ENCODE measurements around the gene FHIT. TPM values are rescaled to one million over a fixed set of nuclear protein-coding genes. Genes with fewer than 3 reads are reported as not detected.

Gene FHIT
- total and polyA plus RNA-seq, 11 donors, result 4.2 to 26.8 (median 16.5) TPM

DNA sequence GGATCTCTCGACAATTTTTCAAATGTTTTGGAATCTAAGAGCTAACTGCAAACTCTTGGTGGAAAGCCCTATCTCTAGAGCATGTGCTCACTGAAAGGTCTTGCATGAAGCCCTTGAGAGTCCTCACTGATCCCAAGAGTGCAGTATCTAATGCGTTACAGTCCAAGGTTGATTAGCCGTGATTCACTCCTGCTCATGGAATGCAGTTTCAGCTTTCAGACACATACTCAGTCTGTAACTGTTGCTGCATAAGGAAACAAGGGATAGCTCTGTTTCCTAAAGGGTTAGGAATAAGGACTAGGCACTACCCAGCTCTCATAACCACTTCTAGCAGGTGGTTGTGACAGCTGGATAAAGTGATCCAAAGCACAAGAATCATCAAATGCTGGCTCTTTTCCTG is 1514.0 kb downstream of the FHIT start:
- DNase-seq (no peak), ATAC-seq (peak in 2 of 4 donors; percentile 34 to 39)
- TF ChIP-seq, protein P1, sequence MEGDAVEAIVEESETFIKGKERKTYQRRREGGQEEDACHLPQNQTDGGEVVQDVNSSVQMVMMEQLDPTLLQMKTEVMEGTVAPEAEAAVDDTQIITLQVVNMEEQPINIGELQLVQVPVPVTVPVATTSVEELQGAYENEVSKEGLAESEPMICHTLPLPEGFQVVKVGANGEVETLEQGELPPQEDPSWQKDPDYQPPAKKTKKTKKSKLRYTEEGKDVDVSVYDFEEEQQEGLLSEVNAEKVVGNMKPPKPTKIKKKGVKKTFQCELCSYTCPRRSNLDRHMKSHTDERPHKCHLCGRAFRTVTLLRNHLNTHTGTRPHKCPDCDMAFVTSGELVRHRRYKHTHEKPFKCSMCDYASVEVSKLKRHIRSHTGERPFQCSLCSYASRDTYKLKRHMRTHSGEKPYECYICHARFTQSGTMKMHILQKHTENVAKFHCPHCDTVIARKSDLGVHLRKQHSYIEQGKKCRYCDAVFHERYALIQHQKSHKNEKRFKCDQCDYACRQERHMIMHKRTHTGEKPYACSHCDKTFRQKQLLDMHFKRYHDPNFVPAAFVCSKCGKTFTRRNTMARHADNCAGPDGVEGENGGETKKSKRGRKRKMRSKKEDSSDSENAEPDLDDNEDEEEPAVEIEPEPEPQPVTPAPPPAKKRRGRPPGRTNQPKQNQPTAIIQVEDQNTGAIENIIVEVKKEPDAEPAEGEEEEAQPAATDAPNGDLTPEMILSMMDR (IDR thresholded peaks at IDR 0.05), result no peak
- no peak for TF ChIP-seq POLR2A (IDR thresholded peaks at IDR 0.05)
- intact Hi-C loops (cut with DNase I), result no loop called here
- H3K9me3 ChIP-seq, result no peaks in the 10 kb centered on the region
- no peaks in the 10 kb centered on the region for H3K36me3 ChIP-seq
- no peak overlapping the region for H3K27ac ChIP-seq
- WGBS, 4 donors, result 57 to 78% (median 68%) methylated on average over 3 of the region's 3 CpGs
- no peak overlapping the region for H3K4me3 ChIP-seq
- H3K4me1 ChIP-seq, result peaks cover 0 to 7% (median 0%) of the 10 kb centered on the region in 12 donors
- H3K27me3 ChIP-seq, result no peaks in the 10 kb centered on the region

DNA sequence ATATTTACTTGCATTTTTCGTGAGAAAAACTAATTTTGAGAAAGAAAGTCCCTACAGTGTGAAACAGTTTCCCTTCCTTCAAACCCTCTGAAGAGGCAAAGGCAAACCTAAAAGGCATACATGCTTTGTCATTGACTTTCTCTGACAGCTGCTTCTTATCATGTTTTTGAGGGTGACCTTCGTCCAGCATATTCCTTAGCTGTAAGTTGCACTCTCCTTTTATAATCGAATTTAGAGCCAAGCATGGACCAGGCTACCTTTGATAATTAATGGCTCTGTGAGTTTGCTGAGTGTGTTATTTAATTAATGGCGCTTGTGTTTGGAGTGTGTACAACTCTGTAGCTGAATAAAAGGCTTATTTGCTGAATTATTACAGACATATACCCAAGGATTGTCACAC is 1517.2 kb downstream of the FHIT start:
- Histone ChIP-seq H3K36me3 (no peaks in the 10 kb centered on the region), H3K4me1 (peaks cover 0 to 7% (median 0%) of the 10 kb centered on the region in 12 donors), H3K9me3 (no peaks in the 10 kb centered on the region), H3K4me3 (no peak overlapping the region), H3K27ac (no peak overlapping the region), H3K27me3 (no peaks in the 10 kb centered on the region)
- DNase-seq, result no peak
- ATAC-seq, result no peak
- TF ChIP-seq POLR2A (IDR thresholded peaks at IDR 0.05), result no peak
- TF ChIP-seq, protein P1 (IDR thresholded peaks at IDR 0.05), result no peak
- 45 to 57% (median 49%) methylated on average over 4 of the region's 4 CpGs for WGBS, 4 donors
- intact Hi-C loops (cut with DNase I), result no loop called here

DNA sequence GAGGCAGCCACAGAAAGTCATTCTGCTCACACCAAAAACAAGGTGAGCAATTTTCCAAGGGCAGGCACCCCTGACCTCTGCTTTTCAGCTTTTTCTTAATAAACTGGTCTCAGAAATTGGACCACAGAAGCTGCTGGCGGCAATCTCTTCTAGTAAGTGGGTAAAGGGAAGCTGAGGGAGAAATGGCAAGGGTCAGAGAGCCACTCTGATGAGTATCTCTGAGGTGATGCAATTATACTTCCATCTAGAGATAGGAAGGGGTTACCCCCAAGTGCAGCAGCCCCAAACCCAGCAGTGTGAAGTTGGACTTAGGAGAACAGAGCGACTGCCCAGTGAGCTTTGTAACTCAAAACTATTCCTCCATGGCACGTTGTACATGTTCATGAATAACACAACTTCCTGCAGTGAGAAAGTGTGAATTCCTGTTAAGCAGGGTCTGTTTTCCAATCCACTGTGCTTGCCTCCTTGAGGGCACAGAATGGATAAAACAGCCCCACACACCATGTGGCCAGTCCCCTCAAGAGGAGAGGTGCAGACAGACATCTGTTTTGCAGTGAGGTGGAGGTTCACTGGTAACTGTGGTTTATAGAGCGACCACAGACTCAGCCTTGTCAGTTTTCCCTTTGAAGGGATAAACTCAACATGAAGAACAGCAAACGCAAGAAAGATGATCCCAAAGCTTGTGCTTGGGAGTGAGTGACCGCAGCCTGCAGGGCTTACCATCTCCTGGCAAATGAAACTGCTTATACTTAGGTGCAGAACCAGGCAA is 1518.0 kb downstream of the FHIT start:
- no peaks in the 10 kb centered on the region for H3K9me3 ChIP-seq
- no peak overlapping the region for H3K4me3 ChIP-seq
- H3K36me3 ChIP-seq, result no peaks in the 10 kb centered on the region
- H3K4me1 ChIP-seq, result peaks cover 0 to 7% (median 0%) of the 10 kb centered on the region in 12 donors
- WGBS, 4 donors, result 82 to 92% (median 84%) methylated on average over 6 of the region's 6 CpGs
- H3K27me3 ChIP-seq, result no peaks in the 10 kb centered on the region
- ATAC-seq (no peak), DNase-seq (no peak)
- intact Hi-C loops (cut with DNase I), result no loop called here
- TF ChIP-seq POLR2A (IDR thresholded peaks at IDR 0.05), result no peak
- TF ChIP-seq, protein P1 (IDR thresholded peaks at IDR 0.05), result no peak
- no peak overlapping the region for H3K27ac ChIP-seq

DNA sequence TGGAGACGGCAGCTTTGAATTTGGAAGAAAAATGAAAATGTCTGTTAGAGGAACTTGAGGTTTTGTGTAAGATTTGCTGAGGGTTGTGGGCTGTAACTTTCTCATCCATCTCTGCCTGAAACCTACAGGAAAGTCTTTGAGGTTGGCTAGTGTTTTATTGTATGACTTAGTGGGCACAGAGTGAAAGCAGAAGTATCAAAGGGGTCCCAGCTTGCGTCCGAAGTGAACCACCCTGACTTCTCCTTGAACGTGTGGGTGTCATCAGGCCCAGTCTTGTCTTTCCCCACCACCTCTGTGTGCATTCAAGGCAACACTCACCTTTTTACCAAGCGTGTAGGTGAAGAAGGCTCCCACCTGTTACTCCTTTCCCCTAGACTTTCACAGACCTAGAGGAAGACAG is 1519.3 kb downstream of the FHIT start:
- Histone ChIP-seq H3K27ac (no peak overlapping the region), H3K4me1 (peaks cover 0 to 7% (median 0%) of the 10 kb centered on the region in 12 donors), H3K4me3 (no peak overlapping the region), H3K36me3 (no peaks in the 10 kb centered on the region), H3K9me3 (no peaks in the 10 kb centered on the region), H3K27me3 (peaks cover 0 to 2% (median 0%) of the 10 kb centered on the region in 9 donors)
- 83 to 88% (median 86%) methylated on average over 5 of the region's 5 CpGs for WGBS, 4 donors
- DNase-seq, result no peak
- intact Hi-C loops (cut with DNase I), result no loop called here
- no peak for ATAC-seq
- TF ChIP-seq POLR2A (IDR thresholded peaks at IDR 0.05), result no peak
- TF ChIP-seq, protein P1 (IDR thresholded peaks at IDR 0.05), result no peak
